MM.1S (cell line): ENCODE measurements around the gene MYBPC2.

Experiments used
- DNase-seq: peaks from one replicate; pipeline ENCODE4 v3.0.0-alpha.2; 2015
- H2AFZ ChIP-seq: fragments of 300-600 bp; sonication (generic); 2 replicates; pipeline ENCODE4 v1.6.0; 2016; ENCODE audit warnings: antibody characterized with exemption, low read length
- H3F3A ChIP-seq: fragments of 300-600 bp; sonication (generic); 2 replicates; pipeline ENCODE4 v1.6.1; 2016; ENCODE audit warnings: mild to moderate bottlenecking, antibody characterized with exemption, low read length, moderate library complexity, mixed read lengths; ENCODE audit not compliant: insufficient read depth
- H3K27ac ChIP-seq: fragments of 300-600 bp; sonication (generic); 2 replicates; pipeline ENCODE4 v1.5.1; 2016; ENCODE audit warnings: mild to moderate bottlenecking, low read length
- H3K27me3 ChIP-seq: fragments of 300-600 bp; sonication (generic); replicated peaks from 2 replicates; pipeline ENCODE4 v1.6.0; 2016; ENCODE audit warnings: low read length; ENCODE audit not compliant: insufficient read depth
- H3K36me3 ChIP-seq: fragments of 300-600 bp; sonication (generic); replicated peaks from 2 replicates; pipeline ENCODE4 v1.6.1; 2016; ENCODE audit warnings: mild to moderate bottlenecking, low read length, mixed read lengths; ENCODE audit not compliant: insufficient read depth
- H3K4me1 ChIP-seq: fragments of 300-600 bp; sonication (generic); 2 replicates; pipeline ENCODE4 v1.6.1; 2016; ENCODE audit warnings: low read length, mixed read lengths
- H3K4me2 ChIP-seq: fragments of 300-600 bp; sonication (generic); 2 replicates; pipeline ENCODE4 v1.6.0; 2016; ENCODE audit warnings: low read depth, low read length
- H3K4me3 ChIP-seq: fragments of 300-600 bp; sonication (generic); 2 replicates; pipeline ENCODE4 v1.5.1; 2016; ENCODE audit warnings: low read length, mixed read lengths
- H3K79me2 ChIP-seq: fragments of 300-600 bp; sonication (generic); 2 replicates; pipeline ENCODE4 v1.6.1; 2016; ENCODE audit warnings: mixed run types, low read length, mixed read lengths
- H3K9ac ChIP-seq: fragments of 300-600 bp; sonication (generic); 2 replicates; pipeline ENCODE4 v1.6.1; 2016; ENCODE audit warnings: low read length, mixed read lengths
- H3K9me2 ChIP-seq: fragments of 300-600 bp; sonication (generic); replicated peaks from 2 replicates; pipeline ENCODE4 v1.6.1; 2016; ENCODE audit warnings: mild to moderate bottlenecking, low read length, mixed read lengths; ENCODE audit not compliant: insufficient read depth
- H3K9me3 ChIP-seq: fragments of 300-600 bp; sonication (generic); replicated peaks from 2 replicates; pipeline ENCODE4 v1.6.1; 2016; ENCODE audit warnings: mild to moderate bottlenecking, low read length, mixed read lengths; ENCODE audit not compliant: insufficient read depth
- H4K20me1 ChIP-seq: fragments of 300-600 bp; sonication (generic); 2 replicates; pipeline ENCODE4 v1.6.1; 2016; ENCODE audit warnings: mild to moderate bottlenecking, low read length, moderate library complexity, mixed read lengths; ENCODE audit not compliant: insufficient read depth
- CTCF ChIP-seq: fragments of 300-600 bp; sonication (generic); IDR thresholded peaks from 2 replicates; pipeline ENCODE4 v1.5.1; 2016; ENCODE audit warnings: antibody characterized with exemption, low read length, mixed read lengths
- EZH2 ChIP-seq: fragments of 300-600 bp; sonication (generic); optimal IDR thresholded peaks from 2 replicates; pipeline ENCODE3; 2017; ENCODE audit warnings: low read depth, mild to moderate bottlenecking, antibody characterized with exemption, low read length, mixed read lengths
- EZH2phosphoT487 ChIP-seq: fragments of 300-600 bp; sonication (generic); IDR thresholded peaks from 2 replicates; pipeline ENCODE4 v1.6.1; 2018; ENCODE audit warnings: antibody characterized with exemption, low read length

The MYBPC2 gene

GRCh38 chr19:50500753-50501151, 68.1 kb downstream of the MYBPC2 start:
- no peaks in the 10 kb centered on the region for H3K9me2 ChIP-seq
- H3K4me2 ChIP-seq, result no peak overlapping the region
- no peak overlapping the region for H3K9ac ChIP-seq
- H3K27me3 ChIP-seq, result no peaks in the 10 kb centered on the region
- no peaks in the 10 kb centered on the region for H3K4me1 ChIP-seq
- no peak overlapping the region for H3K4me3 ChIP-seq
- H3K36me3 ChIP-seq, result no peaks in the 10 kb centered on the region
- H3F3A ChIP-seq, result no peaks in the 10 kb centered on the region
- TF ChIP-seq EZH2, result no peak
- no peak for TF ChIP-seq EZH2phosphoT487
- no peak for TF ChIP-seq CTCF
- H3K79me2 ChIP-seq, result no peaks in the 10 kb centered on the region
- no peak overlapping the region for H2AFZ ChIP-seq
- no peaks in the 10 kb centered on the region for H4K20me1 ChIP-seq
- DNase-seq, result no peak
- H3K27ac ChIP-seq, result no peak overlapping the region
- H3K9me3 ChIP-seq, result no peaks in the 10 kb centered on the region

GRCh38 chr19:50501186-50501567, 68.5 kb downstream of the MYBPC2 start:
- no peak overlapping the region for H3K4me3 ChIP-seq
- no peaks in the 10 kb centered on the region for H3K79me2 ChIP-seq
- no peak overlapping the region for H3K9ac ChIP-seq
- H3K4me1 ChIP-seq, result no peaks in the 10 kb centered on the region
- no peak for TF ChIP-seq EZH2
- H4K20me1 ChIP-seq, result no peaks in the 10 kb centered on the region
- H3K9me3 ChIP-seq, result no peaks in the 10 kb centered on the region
- H3K27ac ChIP-seq, result no peak overlapping the region
- H3K27me3 ChIP-seq, result no peaks in the 10 kb centered on the region
- DNase-seq, result no peak
- no peaks in the 10 kb centered on the region for H3K9me2 ChIP-seq
- no peak overlapping the region for H2AFZ ChIP-seq
- no peaks in the 10 kb centered on the region for H3F3A ChIP-seq
- H3K36me3 ChIP-seq, result no peaks in the 10 kb centered on the region
- no peak overlapping the region for H3K4me2 ChIP-seq

- no peak overlapping the region for H3K27ac ChIP-seq
- no peaks in the 10 kb centered on the region for H3F3A ChIP-seq
- TF ChIP-seq CTCF (no peak), EZH2 (no peak), EZH2phosphoT487 (no peak)
- H3K27me3 ChIP-seq, result no peaks in the 10 kb centered on the region
- no peak overlapping the region for H2AFZ ChIP-seq
- no peak overlapping the region for H3K4me3 ChIP-seq
- H3K79me2 ChIP-seq, result no peaks in the 10 kb centered on the region
- DNase-seq, result no peak
- no peak overlapping the region for H3K4me2 ChIP-seq
- H3K4me1 ChIP-seq, result no peaks in the 10 kb centered on the region
- H3K36me3 ChIP-seq, result no peaks in the 10 kb centered on the region
- no peaks in the 10 kb centered on the region for H3K9me3 ChIP-seq
- no peaks in the 10 kb centered on the region for H3K9me2 ChIP-seq
- H4K20me1 ChIP-seq, result no peaks in the 10 kb centered on the region
- H3K9ac ChIP-seq, result no peak overlapping the region
These were observed 69.1 kb downstream of the MYBPC2 start for GRCh38 chr19:50501568-50502475.
